Heart right ventricle (tissue), 16 donors: Measurements from ENCODE around the gene NPAS4. TPM values are rescaled to one million over a fixed set of nuclear protein-coding genes. Genes with fewer than 3 reads are reported as not detected.

Experiments used
- ATAC-seq, 8 donors: fragments of 200-7000 bp; cut with Tn5 transposase; one replicate each; pipeline ENCODE4 v1.9.1; 2020; ENCODE audit warnings: mild to moderate bottlenecking in 8 of 8, moderate library complexity in 8 of 8, moderate number of reproducible peaks in 1 of 8
- DNase-seq, 2 donors: peaks; one replicate each; pipeline ENCODE4 v3.0.0-alpha.2; 2020
- H3K27ac ChIP-seq, 10 donors: fragments of 200-600 bp; sonication (generic) in 2 of 10; one replicate each; pipeline versions ENCODE4 v1.5.0 to v1.8.0; 2020 to 2022; ENCODE audit warnings: mild to moderate bottlenecking in 3 of 10
- H3K27me3 ChIP-seq, 7 donors: fragments of 200-600 bp; one replicate each; pipeline ENCODE4 v1.8.0; 2021 to 2022; ENCODE audit warnings: mild to moderate bottlenecking in 2 of 7
- H3K36me3 ChIP-seq, 9 donors: fragments of 200-600 bp; sonication (generic) in 1 of 9; one replicate each; pipeline versions ENCODE4 v1.5.0 to v1.8.0; 2020 to 2022; ENCODE audit warnings: mild to moderate bottlenecking in 2 of 9
- H3K4me1 ChIP-seq, 9 donors: fragments of 200-600 bp; sonication (generic) in 1 of 9; one replicate each; pipeline versions ENCODE4 v1.5.0 to v1.8.0; 2020 to 2022; ENCODE audit warnings: mild to moderate bottlenecking in 4 of 9
- H3K4me3 ChIP-seq, 10 donors: fragments of 200-600 bp; sonication (generic) in 2 of 10; one replicate each; pipeline versions ENCODE4 v1.5.0 to v1.8.0; 2020 to 2022; ENCODE audit warnings: mild to moderate bottlenecking in 7 of 10, moderate library complexity in 2 of 10
- H3K9me3 ChIP-seq, 11 donors: fragments of 200-600 bp in 10 of 11; sonication (generic) in 2 of 11; one replicate each; pipeline versions ENCODE4 v1.5.0 to v1.8.0; 2013 to 2022; ENCODE audit warnings: mild to moderate bottlenecking in 2 of 11, control low read depth in 1 of 11, moderate library complexity in 1 of 11
- WGBS, 2 donors: extraction: QIAGEN DNeasy Blood & Tissue Kit; methylation state at CpG; one replicate each; pipeline ENCODE4 v1.1.7; 2013; ENCODE audit warnings: inconsistent platforms in 1 of 2; 5-methylcytosine and 5-hydroxymethylcytosine counted together
- intact Hi-C, 10 donors: fragments of 100-400 bp; cut with DNase I; formaldehyde crosslinking; loops; one replicate each; pipeline versions ENCODE4 v1.11.1 to v1.14.2; 2022
- polyA plus RNA-seq, 2 donors: library from polyadenylated mRNA; stranded (reverse); fragments of 200-250 nt; gene quantifications; one replicate each; pipeline ENCODE4 v1.2.3, GENCODE V29; 2013
- total RNA-seq, 10 donors: library from RNA; stranded (reverse); fragmentation: NEBNext Ultra II Directional in 3 of 10; extraction: Animal tissue kit (Norgen Biotek cat#: 25700) in 3 of 10; gene quantifications; one replicate each; pipeline versions ENCODE4 v1.2.1 to v1.2.4, GENCODE V29; 2021 to 2023
- TF ChIP-seq, protein P1 (sequence below), 9 donors: fragments of 200-600 bp; sonication (generic) in 2 of 9; IDR thresholded peaks; one replicate each; pipeline versions ENCODE4 v1.5.0 to v1.8.0; 2021 to 2022; ENCODE audit warnings: antibody characterized with exemption in 9 of 9, mild to moderate bottlenecking in 5 of 9, moderate library complexity in 1 of 9
- donor health status: Arrhythmogenic right ventricular cardiomyopathy.
- donor health status: ischemic (EF 13 %, LVEDD 7.1; RV severe dilation, severe dysfunction).
- donor health status: healthy with polysubstance abuse.
- donor health status: DM: no; HTN: yes; CAD: no.
- donor health status: DM: no; HTN: no; CAD: no.
- donor health status: ischemic (EF 25% LVEDD 6.9; RV normal size, moderate dysfunction).
- donor health status: ischemic (EF 25% LVEDD 5.7; RV mildly dilated, moderate dysfunction).
- donor health status: healthy.
- donor health status: DM: yes; HTN: yes; CAD: no.
- donor health status: Ischemic cardiomyopathy.
- donor health status: ischemic (EF 35%, LVEDD 5.7; RV mildly dilated, moderate dysfunction).
- donor health status: nonischemic (EF 11% LVEDD 7.7; RV severe dilation, severe dysfunction).
- donor health status: DM: yes; HTN: yes; CAD: no.
- donor health status: PGD.
- donor health status: ischemic (EF 29% LVEDD 5.4; RV normal size, mild dysfunction).
- donor health status: nonischemic (EF 23%, LVEDD 6.1; RV moderate dilation, normal function).

The NPAS4 gene
- total and polyA plus RNA-seq, 12 donors, result 0.04 TPM; not detected in 11

GRCh38 chr11:66469441-66469840 lies 48.6 kb downstream of the NPAS4 start:
- H3K27me3 ChIP-seq, result no peaks in the 10 kb centered on the region
- H3K4me3 ChIP-seq, result no peak overlapping the region
- peaks cover 0 to 45% (median 11%) of the 10 kb centered on the region in 9 donors for H3K36me3 ChIP-seq
- intact Hi-C loops, result no loop called here
- DNase-seq (no peak), ATAC-seq (no peak)
- WGBS, 2 donors, result 88 to 93% methylated on average over 1 of the region's 1 CpG
- no peaks in the 10 kb centered on the region for H3K9me3 ChIP-seq
- TF ChIP-seq, protein P1, sequence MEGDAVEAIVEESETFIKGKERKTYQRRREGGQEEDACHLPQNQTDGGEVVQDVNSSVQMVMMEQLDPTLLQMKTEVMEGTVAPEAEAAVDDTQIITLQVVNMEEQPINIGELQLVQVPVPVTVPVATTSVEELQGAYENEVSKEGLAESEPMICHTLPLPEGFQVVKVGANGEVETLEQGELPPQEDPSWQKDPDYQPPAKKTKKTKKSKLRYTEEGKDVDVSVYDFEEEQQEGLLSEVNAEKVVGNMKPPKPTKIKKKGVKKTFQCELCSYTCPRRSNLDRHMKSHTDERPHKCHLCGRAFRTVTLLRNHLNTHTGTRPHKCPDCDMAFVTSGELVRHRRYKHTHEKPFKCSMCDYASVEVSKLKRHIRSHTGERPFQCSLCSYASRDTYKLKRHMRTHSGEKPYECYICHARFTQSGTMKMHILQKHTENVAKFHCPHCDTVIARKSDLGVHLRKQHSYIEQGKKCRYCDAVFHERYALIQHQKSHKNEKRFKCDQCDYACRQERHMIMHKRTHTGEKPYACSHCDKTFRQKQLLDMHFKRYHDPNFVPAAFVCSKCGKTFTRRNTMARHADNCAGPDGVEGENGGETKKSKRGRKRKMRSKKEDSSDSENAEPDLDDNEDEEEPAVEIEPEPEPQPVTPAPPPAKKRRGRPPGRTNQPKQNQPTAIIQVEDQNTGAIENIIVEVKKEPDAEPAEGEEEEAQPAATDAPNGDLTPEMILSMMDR (IDR thresholded peaks at IDR 0.05), result no peak
- no peak overlapping the region for H3K27ac ChIP-seq
- H3K4me1 ChIP-seq, result peaks cover 0 to 30% (median 18%) of the 10 kb centered on the region in 9 donors

- intact Hi-C loops, result no loop called here
- Histone ChIP-seq H3K4me3 (no peak overlapping the region), H3K9me3 (no peaks in the 10 kb centered on the region), H3K27me3 (no peaks in the 10 kb centered on the region), H3K36me3 (peaks cover 0 to 50% (median 11%) of the 10 kb centered on the region in 9 donors), H3K27ac (no peak overlapping the region), H3K4me1 (peaks cover 0 to 28% (median 18%) of the 10 kb centered on the region in 9 donors)
- ATAC-seq (no peak), DNase-seq (no peak)
- WGBS, 2 donors, result 86 to 87% methylated on average over 3 of the region's 3 CpGs
- TF ChIP-seq, protein P1 (IDR thresholded peaks at IDR 0.05), result no peak
Observed at GRCh38 chr11:66470015-66470414, 49.2 kb downstream of the NPAS4 start.

DNA sequence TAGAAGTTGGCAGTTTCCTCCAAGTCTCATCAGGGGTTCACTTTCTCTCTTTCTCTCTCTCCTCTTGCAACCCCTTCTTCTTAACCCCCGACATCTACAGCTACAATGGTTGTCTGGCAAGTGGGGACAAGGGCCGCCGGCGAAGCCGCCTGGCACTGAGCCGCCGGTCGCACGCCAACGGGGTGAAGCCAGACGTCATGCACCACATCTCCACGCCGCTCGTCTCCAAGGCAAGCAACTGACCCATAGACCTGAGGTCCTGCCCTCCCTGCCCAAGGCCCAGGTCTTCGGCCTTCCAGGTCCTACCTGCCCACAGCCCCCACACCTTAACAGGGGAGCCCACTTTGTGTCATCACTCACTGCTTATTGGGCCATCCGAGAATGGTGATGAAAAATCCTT lies 50.3 kb downstream of the NPAS4 start:
- ATAC-seq, result no peak
- WGBS, 2 donors, result 96 to 99% methylated on average over 16 of the region's 16 CpGs
- TF ChIP-seq, protein P1 (IDR thresholded peaks at IDR 0.05), result no peak

GRCh38 chr11:66472054-66472453 lies 51.2 kb downstream of the NPAS4 start:
- TF ChIP-seq, protein P1 (IDR thresholded peaks at IDR 0.05), result no peak
- WGBS, 2 donors, result 91 to 93% methylated on average over 9 of the region's 9 CpGs
- Histone ChIP-seq H3K27ac (no peak overlapping the region), H3K9me3 (no peaks in the 10 kb centered on the region), H3K4me1 (peaks cover 0 to 16% (median 10%) of the 10 kb centered on the region in 9 donors), H3K36me3 (peaks cover 0 to 62% (median 11%) of the 10 kb centered on the region in 9 donors), H3K27me3 (no peaks in the 10 kb centered on the region), H3K4me3 (no peak overlapping the region)
- DNase-seq, result no peak
- intact Hi-C loops, result no loop called here
- no peak for ATAC-seq

More for the DNA sequence above, 50.3 kb downstream of the NPAS4 start:
- Histone ChIP-seq H3K4me3 (no peak overlapping the region), H3K4me1 (peaks cover 0 to 18% (median 12%) of the 10 kb centered on the region in 9 donors), H3K27ac (no peak overlapping the region), H3K9me3 (no peaks in the 10 kb centered on the region), H3K27me3 (no peaks in the 10 kb centered on the region), H3K36me3 (peaks cover 0 to 62% (median 11%) of the 10 kb centered on the region in 9 donors)
- DNase-seq, result no peak
- intact Hi-C loops, result no loop called here
